Heart right ventricle (tissue), 16 donors: ENCODE measurements around the gene ABHD2. TPM values are rescaled to one million over a fixed set of nuclear protein-coding genes. Genes with fewer than 3 reads are reported as not detected.

Experiments used
- ATAC-seq, 8 donors: fragments of 200-7000 bp; cut with Tn5 transposase; one replicate each; pipeline ENCODE4 v1.9.1; 2020; ENCODE audit warnings: mild to moderate bottlenecking in 8 of 8, moderate library complexity in 8 of 8, moderate number of reproducible peaks in 1 of 8
- DNase-seq, 2 donors: peaks; one replicate each; pipeline ENCODE4 v3.0.0-alpha.2; 2020
- H3K27ac ChIP-seq, 10 donors: fragments of 200-600 bp; sonication (generic) in 2 of 10; one replicate each; pipeline versions ENCODE4 v1.5.0 to v1.8.0; 2020 to 2022; ENCODE audit warnings: mild to moderate bottlenecking in 3 of 10
- H3K27me3 ChIP-seq, 7 donors: fragments of 200-600 bp; one replicate each; pipeline ENCODE4 v1.8.0; 2021 to 2022; ENCODE audit warnings: mild to moderate bottlenecking in 2 of 7
- H3K36me3 ChIP-seq, 9 donors: fragments of 200-600 bp; sonication (generic) in 1 of 9; one replicate each; pipeline versions ENCODE4 v1.5.0 to v1.8.0; 2020 to 2022; ENCODE audit warnings: mild to moderate bottlenecking in 2 of 9
- H3K4me1 ChIP-seq, 9 donors: fragments of 200-600 bp; sonication (generic) in 1 of 9; one replicate each; pipeline versions ENCODE4 v1.5.0 to v1.8.0; 2020 to 2022; ENCODE audit warnings: mild to moderate bottlenecking in 4 of 9
- H3K4me3 ChIP-seq, 10 donors: fragments of 200-600 bp; sonication (generic) in 2 of 10; one replicate each; pipeline versions ENCODE4 v1.5.0 to v1.8.0; 2020 to 2022; ENCODE audit warnings: mild to moderate bottlenecking in 7 of 10, moderate library complexity in 2 of 10
- H3K9me3 ChIP-seq, 11 donors: fragments of 200-600 bp in 10 of 11; sonication (generic) in 2 of 11; one replicate each; pipeline versions ENCODE4 v1.5.0 to v1.8.0; 2013 to 2022; ENCODE audit warnings: mild to moderate bottlenecking in 2 of 11, control low read depth in 1 of 11, moderate library complexity in 1 of 11
- CTCF ChIP-seq, 9 donors: fragments of 200-600 bp; sonication (generic) in 2 of 9; IDR thresholded peaks; one replicate each; pipeline versions ENCODE4 v1.5.0 to v1.8.0; 2021 to 2022; ENCODE audit warnings: antibody characterized with exemption in 9 of 9, mild to moderate bottlenecking in 5 of 9, moderate library complexity in 1 of 9
- WGBS, 2 donors: extraction: QIAGEN DNeasy Blood & Tissue Kit; methylation state at CpG; one replicate each; pipeline ENCODE4 v1.1.7; 2013; ENCODE audit warnings: inconsistent platforms in 1 of 2; 5-methylcytosine and 5-hydroxymethylcytosine counted together
- intact Hi-C, 10 donors: fragments of 100-400 bp; cut with DNase I; formaldehyde crosslinking; loops; one replicate each; pipeline versions ENCODE4 v1.11.1 to v1.14.2; 2022
- polyA plus RNA-seq, 2 donors: library from polyadenylated mRNA; stranded (reverse); fragments of 200-250 nt; gene quantifications; one replicate each; pipeline ENCODE4 v1.2.3, GENCODE V29; 2013
- total RNA-seq, 10 donors: library from RNA; stranded (reverse); fragmentation: NEBNext Ultra II Directional in 3 of 10; extraction: Animal tissue kit (Norgen Biotek cat#: 25700) in 3 of 10; gene quantifications; one replicate each; pipeline versions ENCODE4 v1.2.1 to v1.2.4, GENCODE V29; 2021 to 2023
- donor health status: Arrhythmogenic right ventricular cardiomyopathy.
- donor health status: ischemic (EF 13 %, LVEDD 7.1; RV severe dilation, severe dysfunction).
- donor health status: healthy with polysubstance abuse.
- donor health status: DM: no; HTN: yes; CAD: no.
- donor health status: DM: no; HTN: no; CAD: no.
- donor health status: ischemic (EF 25% LVEDD 6.9; RV normal size, moderate dysfunction).
- donor health status: ischemic (EF 25% LVEDD 5.7; RV mildly dilated, moderate dysfunction).
- donor health status: healthy.
- donor health status: DM: yes; HTN: yes; CAD: no.
- donor health status: Ischemic cardiomyopathy.
- donor health status: ischemic (EF 35%, LVEDD 5.7; RV mildly dilated, moderate dysfunction).
- donor health status: nonischemic (EF 11% LVEDD 7.7; RV severe dilation, severe dysfunction).
- donor health status: DM: yes; HTN: yes; CAD: no.
- donor health status: PGD.
- donor health status: ischemic (EF 29% LVEDD 5.4; RV normal size, mild dysfunction).
- donor health status: nonischemic (EF 23%, LVEDD 6.1; RV moderate dilation, normal function).

Gene ABHD2
- total and polyA plus RNA-seq, 12 donors, result 9.1 to 201 (median 119) TPM

DNA sequence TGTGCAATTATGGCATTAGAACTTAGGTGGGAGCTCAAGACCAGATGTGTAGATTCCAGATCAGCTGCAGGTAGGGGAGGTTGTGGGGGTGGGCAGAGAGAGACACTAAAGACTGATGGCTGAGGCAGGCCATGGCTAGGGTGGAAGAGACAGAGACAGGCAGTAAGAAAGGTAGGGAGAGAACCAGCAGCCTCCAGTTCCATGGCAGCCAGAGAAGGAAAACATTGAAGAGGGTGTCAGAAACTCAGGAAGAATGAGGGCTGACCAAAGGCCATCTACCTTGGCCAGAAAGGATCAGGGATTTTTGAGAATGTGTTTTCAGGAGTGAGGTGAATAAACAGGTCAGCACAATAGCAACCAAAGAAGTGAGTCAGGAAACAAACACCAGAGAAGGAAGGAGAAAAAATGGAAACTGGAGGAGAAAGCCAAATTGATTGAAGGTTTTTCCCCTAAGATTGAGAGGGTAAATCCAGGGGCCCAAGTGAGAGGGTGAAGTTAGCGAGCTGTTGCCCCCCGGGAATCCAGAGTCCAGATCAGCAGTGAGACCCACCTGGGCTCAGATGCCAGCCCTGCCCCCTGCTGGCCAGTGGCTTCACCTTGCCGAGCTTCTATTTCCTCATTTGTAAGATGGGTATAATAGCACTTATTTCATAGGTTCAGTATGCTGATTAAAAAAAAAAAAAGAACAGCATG is 41.0 kb downstream of the ABHD2 start:
- no peak overlapping the region for H3K4me3 ChIP-seq
- intact Hi-C loops, result loop anchor here in 1 of 10 donors (5.0 kb wide), 1 partner anchor 42 kb away; the partner anchor contains the start of gene ABHD2
- peaks cover 12 to 87% (median 65%) of the 10 kb centered on the region in 9 donors for H3K4me1 ChIP-seq
- peak overlapping the region in 7 of 10 donors; percentile 28 to 88 (median 42) for H3K27ac ChIP-seq
- H3K9me3 ChIP-seq, result no peaks in the 10 kb centered on the region
- DNase-seq, result peak in 1 of 2 donors; percentile 39
- 69 to 70% methylated on average over 3 of the region's 3 CpGs for WGBS, 2 donors
- no peaks in the 10 kb centered on the region for H3K27me3 ChIP-seq
- peak; percentile 30 to 71 (median 61) for TF ChIP-seq CTCF (IDR thresholded peaks at IDR 0.05)
- H3K36me3 ChIP-seq, result peaks cover 0 to 57% (median 5%) of the 10 kb centered on the region in 9 donors
- peak in 2 of 8 donors; percentile 26 to 27 for ATAC-seq

DNA sequence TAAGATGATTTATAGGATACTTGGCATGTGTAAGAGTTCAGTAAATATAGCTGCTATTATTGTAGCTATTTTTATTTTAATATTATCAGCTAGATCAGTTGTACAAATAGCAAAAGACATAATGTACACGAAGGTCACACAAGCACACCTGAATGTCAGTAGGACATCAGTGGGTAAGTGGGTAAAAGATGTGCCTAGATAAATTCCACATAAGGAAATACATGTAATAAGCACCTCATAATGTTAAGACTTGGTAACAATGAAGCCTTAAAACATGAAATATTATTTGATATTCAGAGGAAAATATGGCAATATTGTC is 41.5 kb downstream of the ABHD2 start:
- H3K27me3 ChIP-seq, result no peaks in the 10 kb centered on the region
- 41 to 61% methylated on average over 1 of the region's 1 CpG for WGBS, 2 donors
- H3K36me3 ChIP-seq, result peaks cover 0 to 54% (median 5%) of the 10 kb centered on the region in 9 donors
- intact Hi-C loops, result loop anchor here in 5 of 10 donors (5.0 kb wide), 2 partner anchors 42 to 72 kb away; partner anchors contain the start of gene ABHD2 (in 2 of the 5)
- peaks cover 11 to 86% (median 65%) of the 10 kb centered on the region in 9 donors for H3K4me1 ChIP-seq
- ATAC-seq (no peak), DNase-seq (no peak)
- peak in 1 of 9 donors; percentile 3 for TF ChIP-seq CTCF (IDR thresholded peaks at IDR 0.05)
- H3K4me3 ChIP-seq, result no peak overlapping the region
- no peaks in the 10 kb centered on the region for H3K9me3 ChIP-seq
- peak overlapping the region in 7 of 10 donors; percentile 28 to 88 (median 42) for H3K27ac ChIP-seq

- intact Hi-C loops, result loop anchor here in 4 of 10 donors (5.0 kb wide), 2 partner anchors 43 to 73 kb away; partner anchors contain the start of gene ABHD2 (in 1 of the 4)
- Histone ChIP-seq H3K4me3 (no peak overlapping the region), H3K27me3 (no peaks in the 10 kb centered on the region), H3K9me3 (no peaks in the 10 kb centered on the region), H3K36me3 (peaks cover 0 to 54% (median 5%) of the 10 kb centered on the region in 9 donors), H3K4me1 (peaks cover 11 to 87% (median 65%) of the 10 kb centered on the region in 9 donors), H3K27ac (peak overlapping the region in 5 of 10 donors; percentile 28 to 88 (median 82))
- TF ChIP-seq CTCF (IDR thresholded peaks at IDR 0.05), result no peak
- ATAC-seq (peak in 1 of 8 donors; percentile 20), DNase-seq (no peak)
- 60 to 65% methylated on average over 5 of the region's 5 CpGs for WGBS, 2 donors
Measured at GRCh38 chr15:89130201-89130600, 41.9 kb downstream of the ABHD2 start.

DNA sequence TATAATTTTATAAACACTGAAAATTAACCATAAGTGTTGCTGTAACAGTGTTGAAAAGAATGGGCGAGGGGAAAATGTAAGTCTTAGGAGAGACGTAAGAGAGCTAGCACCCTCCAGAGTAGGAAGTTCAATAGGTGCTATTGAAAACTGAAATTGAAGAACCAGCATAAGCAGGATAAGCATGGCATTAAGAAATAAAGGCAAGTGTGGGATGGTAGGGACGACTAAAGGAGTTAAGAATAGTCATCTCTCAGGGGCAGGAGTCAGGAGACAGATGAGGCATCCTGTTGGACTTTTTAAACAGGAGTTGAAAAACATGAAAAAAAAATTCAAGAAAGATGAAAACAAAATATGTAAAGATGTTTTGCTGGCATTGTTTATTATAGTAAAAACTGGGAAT is 43.5 kb downstream of the ABHD2 start:
- TF ChIP-seq CTCF (IDR thresholded peaks at IDR 0.05), result no peak
- no peak for ATAC-seq
- intact Hi-C loops, result loop anchor here in 4 of 10 donors (5.0 kb wide), 2 partner anchors 44 to 74 kb away; partner anchors contain the start of gene ABHD2 (in 1 of the 4)
- H3K4me1 ChIP-seq, result peaks cover 16 to 95% (median 72%) of the 10 kb centered on the region in 9 donors
- H3K27ac ChIP-seq, result peak overlapping the region in 8 of 10 donors; percentile 32 to 88 (median 74)
- H3K36me3 ChIP-seq, result peaks cover 0 to 38% (median 5%) of the 10 kb centered on the region in 9 donors
- 73 to 78% methylated on average over 3 of the region's 3 CpGs for WGBS, 2 donors
- no peaks in the 10 kb centered on the region for H3K27me3 ChIP-seq
- H3K9me3 ChIP-seq, result no peaks in the 10 kb centered on the region
- H3K4me3 ChIP-seq, result no peak overlapping the region
- no peak for DNase-seq
